DOHH2 (cell line): ENCODE results near the gene BLOC1S2.

Experiments used
- H3F3A ChIP-seq: fragments of 200-600 bp; sonication (generic), shearing (Covaris generic); 2 replicates; pipeline ENCODE4 v1.6.0; 2016; ENCODE audit warnings: antibody characterized with exemption, mild to moderate bottlenecking; ENCODE audit not compliant: control insufficient read depth, insufficient read depth
- H3K27ac ChIP-seq: fragments of 200-600 bp; sonication (generic); 2 replicates; pipeline ENCODE4 v1.5.1; 2014; ENCODE audit warnings: low read depth, mild to moderate bottlenecking, low read length, moderate library complexity
- H3K27me3 ChIP-seq: fragments of 200-600 bp; sonication (generic); 2 replicates; pipeline ENCODE4 v1.6.1; 2014; ENCODE audit warnings: mild to moderate bottlenecking, low read length, mixed read lengths; ENCODE audit not compliant: control insufficient read depth
- H3K36me3 ChIP-seq: fragments of 200-600 bp; sonication (generic); 2 replicates; pipeline ENCODE4 v1.6.1; 2014; ENCODE audit warnings: mild to moderate bottlenecking, low read length, moderate library complexity, mixed read lengths; ENCODE audit not compliant: control insufficient read depth
- H3K4me1 ChIP-seq: fragments of 200-600 bp; sonication (generic); 2 replicates; pipeline ENCODE4 v1.6.1; 2014; ENCODE audit warnings: mild to moderate bottlenecking, low read length, mixed read lengths; ENCODE audit not compliant: control insufficient read depth
- H3K4me2 ChIP-seq: fragments of 200-600 bp; sonication (generic); 2 replicates; pipeline ENCODE4 v1.6.0; 2014; ENCODE audit warnings: mild to moderate bottlenecking, low read length, moderate library complexity
- H3K4me3 ChIP-seq: fragments of 200-600 bp; sonication (generic); 2 replicates; pipeline ENCODE4 v1.5.1; 2014; ENCODE audit warnings: mild to moderate bottlenecking, low read length, mixed read lengths
- H3K79me2 ChIP-seq: fragments of 200-600 bp; sonication (generic); 2 replicates; pipeline ENCODE4 v1.6.1; 2014; ENCODE audit warnings: mild to moderate bottlenecking, low read length, mixed read lengths; ENCODE audit not compliant: control insufficient read depth
- H3K9me2 ChIP-seq: fragments of 200-600 bp; sonication (generic); replicated peaks from 2 replicates; pipeline ENCODE4 v1.6.1; 2014; ENCODE audit warnings: mild to moderate bottlenecking, low read length, mixed read lengths; ENCODE audit not compliant: control insufficient read depth
- H3K9me3 ChIP-seq: fragments of 200-600 bp; sonication (generic); 2 replicates; pipeline ENCODE4 v1.6.1; 2014; ENCODE audit warnings: antibody characterized with exemption, low read length, mixed read lengths; ENCODE audit not compliant: control insufficient read depth, insufficient read depth
- H4K20me1 ChIP-seq: fragments of 200-600 bp; sonication (generic); 2 replicates; pipeline ENCODE4 v1.6.0; 2014; ENCODE audit warnings: low read depth, mild to moderate bottlenecking, antibody characterized with exemption, low read length, moderate library complexity; ENCODE audit not compliant: control insufficient read depth, insufficient read depth
- CTCF ChIP-seq: fragments of 200-600 bp; sonication (generic); IDR thresholded peaks from one replicate; pipeline ENCODE4 v1.5.1; 2014; ENCODE audit warnings: antibody characterized with exemption, mild to moderate bottlenecking, low read depth, low read length; ENCODE audit not compliant: poor library complexity, severe bottlenecking
- EZH2phosphoT487 ChIP-seq: fragments of 200-600 bp; sonication (generic); IDR thresholded peaks from 2 replicates; pipeline ENCODE4 v1.6.1; 2017; ENCODE audit warnings: borderline replicate concordance, mild to moderate bottlenecking, antibody characterized with exemption, low read length, moderate library complexity, mixed read lengths

Gene BLOC1S2

GRCh38 chr10:100333106-100333505 is 46.6 kb upstream of the BLOC1S2 start:
- no peaks in the 10 kb centered on the region for H3K9me2 ChIP-seq
- no peaks in the 10 kb centered on the region for H4K20me1 ChIP-seq
- no peaks in the 10 kb centered on the region for H3K4me1 ChIP-seq
- H3K9me3 ChIP-seq, result no peaks in the 10 kb centered on the region
- H3K36me3 ChIP-seq, result no peaks in the 10 kb centered on the region
- H3K4me2 ChIP-seq, result no peak overlapping the region
- TF ChIP-seq EZH2phosphoT487 (no peak), CTCF (no peak)
- no peaks in the 10 kb centered on the region for H3K79me2 ChIP-seq
- peaks cover 28% of the 10 kb centered on the region for H3K27me3 ChIP-seq
- no peak overlapping the region for H3K4me3 ChIP-seq
- no peak overlapping the region for H3K27ac ChIP-seq
- no peaks in the 10 kb centered on the region for H3F3A ChIP-seq

- Histone ChIP-seq H3K4me1 (peaks cover 16% of the 10 kb centered on the region), H3K79me2 (no peaks in the 10 kb centered on the region)
- TF ChIP-seq CTCF (no peak), EZH2phosphoT487 (no peak)
Measured at GRCh38 chr10:100330079-100330478, 43.6 kb upstream of the BLOC1S2 start, which contains the start of gene PKD2L1. Gene PKD2L1 (minus strand): TSS chr10:100330228. CDS start chr10:100330103, 125 bp downstream.

GRCh38 chr10:100328198-100328597 is 41.7 kb upstream of the BLOC1S2 start:
- no peaks in the 10 kb centered on the region for H4K20me1 ChIP-seq
- no peak overlapping the region for H3K4me2 ChIP-seq
- no peaks in the 10 kb centered on the region for H3K79me2 ChIP-seq
- no peaks in the 10 kb centered on the region for H3F3A ChIP-seq
- H3K9me3 ChIP-seq, result no peaks in the 10 kb centered on the region
- peaks cover 18% of the 10 kb centered on the region for H3K27me3 ChIP-seq
- no peaks in the 10 kb centered on the region for H3K9me2 ChIP-seq
- H3K36me3 ChIP-seq, result no peaks in the 10 kb centered on the region
- H3K27ac ChIP-seq, result no peak overlapping the region
- TF ChIP-seq CTCF, result no peak
- no peak for TF ChIP-seq EZH2phosphoT487
- H3K4me3 ChIP-seq, result no peak overlapping the region
- peaks cover 16% of the 10 kb centered on the region for H3K4me1 ChIP-seq

More at GRCh38 chr10:100330079-100330478, 43.6 kb upstream of the BLOC1S2 start, which contains the start of gene PKD2L1:
- no peak within 1 kb of the TSS for H3K4me3 ChIP-seq
- H3F3A ChIP-seq, result no peaks in the 10 kb centered on the region
- no peak within 1 kb of the TSS for H3K27ac ChIP-seq
- no peaks in the 10 kb centered on the region for H3K36me3 ChIP-seq
- H3K9me2 ChIP-seq, result no peaks in the 10 kb centered on the region
- no peak within 1 kb of the TSS for H3K4me2 ChIP-seq
- H3K9me3 ChIP-seq, result no peaks in the 10 kb centered on the region
- peaks cover 28% of the 10 kb centered on the region for H3K27me3 ChIP-seq
- no peaks in the 10 kb centered on the region for H4K20me1 ChIP-seq
